BLaER1 treated with 17β-estradiol and CSF1 and Interleukin-3, amounts not matched to agents 10 nM and 100 nM (cell line): ENCODE measurements around the gene CNN3.

Experiments
- H3K27ac ChIP-seq, 11 experiments: shearing (Covaris generic); formaldehyde crosslinking; 2 replicates each; pipeline ENCODE4 v1.8.1; 2022
- H3K27me3 ChIP-seq, 11 experiments: shearing (Covaris generic); formaldehyde crosslinking; 2 replicates each; pipeline ENCODE4 v1.8.1; 2022
- H3K36me3 ChIP-seq, 11 experiments: shearing (Covaris generic); formaldehyde crosslinking; 2 replicates each; pipeline ENCODE4 v1.8.1; 2022
- H3K4me1 ChIP-seq, 10 experiments: shearing (Covaris generic); formaldehyde crosslinking; 2 replicates each; pipeline ENCODE4 v1.8.1; 2022
- H3K4me2 ChIP-seq, 11 experiments: shearing (Covaris generic); formaldehyde crosslinking; 2 replicates each; pipeline ENCODE4 v1.8.1; 2022
- H3K4me3 ChIP-seq, 10 experiments: shearing (Covaris generic); formaldehyde crosslinking; 2 replicates each; pipeline ENCODE4 v1.8.1; 2022
- H3K9ac ChIP-seq, 11 experiments: shearing (Covaris generic); formaldehyde crosslinking; 2 replicates each; pipeline ENCODE4 v1.8.1; 2022
- H3K9me3 ChIP-seq, 11 experiments: shearing (Covaris generic); formaldehyde crosslinking; replicated peaks in 1 of 11; 2 replicates each; pipeline ENCODE4 v1.8.1; 2022
- H4K20me1 ChIP-seq, 11 experiments: shearing (Covaris generic); formaldehyde crosslinking; 2 replicates each; pipeline ENCODE4 v1.8.1; 2022
- Cebpa-rat ChIP-seq, 11 experiments: shearing (Covaris generic); IDR thresholded peaks; 2 replicates each; pipeline ENCODE4 v1.8.1; 2022

CNN3 gene

DNA sequence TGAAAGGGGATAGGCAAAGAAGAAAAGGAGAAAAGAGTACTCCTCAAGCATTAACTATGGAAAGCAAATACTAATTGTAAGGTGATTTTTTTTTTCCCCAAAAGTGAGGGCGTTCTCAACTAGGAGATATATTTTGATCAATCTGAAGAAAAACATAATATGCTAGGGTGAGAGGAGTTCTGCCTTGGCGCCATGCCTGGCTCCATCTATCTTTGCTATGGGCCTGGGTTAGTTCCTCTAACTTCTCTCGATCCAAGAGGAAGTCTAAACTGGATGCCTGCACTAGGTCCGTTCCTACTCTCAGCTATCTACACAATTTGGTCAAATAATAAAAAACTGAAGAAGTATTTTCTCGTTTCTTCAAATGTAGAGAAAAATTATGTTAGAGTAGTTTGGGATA is 20.5 kb downstream of the CNN3 start:
- Histone ChIP-seq H3K9me3 (peaks cover 0 to 10% (median 0%) of the 10 kb centered on the region in 11 experiments; a peak in 2 of 22 replicates), H3K27me3 (no peaks in the 10 kb centered on the region), H3K36me3 (peaks cover 0 to 26% (median 12%) of the 10 kb centered on the region in 11 experiments; a peak in 12 of 22 replicates), H4K20me1 (peaks cover 0 to 7% (median 0%) of the 10 kb centered on the region in 11 experiments; a peak in 1 of 22 replicates), H3K9ac (no peak overlapping the region), H3K4me3 (no peak overlapping the region), H3K27ac (no peak overlapping the region), H3K4me1 (no peaks in the 10 kb centered on the region), H3K4me2 (no peak overlapping the region)
- no peak for TF ChIP-seq Cebpa-rat (IDR thresholded peaks at IDR 0.05)

DNA sequence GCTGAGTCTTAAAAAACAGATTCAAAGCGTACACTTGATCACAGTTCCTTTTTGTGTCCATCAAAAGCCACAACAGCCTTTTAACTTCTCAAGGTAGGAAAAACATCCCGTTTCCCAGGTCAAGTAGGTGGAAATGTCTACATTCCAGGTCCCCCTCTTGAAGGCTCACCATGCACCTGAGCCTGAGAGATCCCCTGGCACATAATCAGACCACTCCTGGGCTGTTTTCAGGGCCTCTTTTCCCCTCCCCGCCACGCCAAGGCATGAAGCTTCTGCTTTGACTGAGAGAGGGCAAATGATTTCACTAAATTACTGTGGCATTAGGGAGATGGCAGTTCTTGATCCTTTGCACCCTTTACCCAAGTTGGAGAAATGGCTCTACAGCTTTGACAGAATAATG is 21.7 kb downstream of the CNN3 start:
- Histone ChIP-seq H3K9ac (no peak overlapping the region), H3K27me3 (no peaks in the 10 kb centered on the region), H3K4me1 (no peaks in the 10 kb centered on the region), H4K20me1 (peaks cover 0 to 7% (median 0%) of the 10 kb centered on the region in 11 experiments; a peak in 1 of 22 replicates), H3K4me3 (no peak overlapping the region), H3K9me3 (peaks cover 0 to 7% (median 0%) of the 10 kb centered on the region in 11 experiments; a peak in 1 of 22 replicates), H3K27ac (no peak overlapping the region), H3K4me2 (no peak overlapping the region), H3K36me3 (peaks cover 0 to 33% (median 14%) of the 10 kb centered on the region in 11 experiments; a peak in 13 of 22 replicates)
- TF ChIP-seq Cebpa-rat (IDR thresholded peaks at IDR 0.05), result no peak

DNA sequence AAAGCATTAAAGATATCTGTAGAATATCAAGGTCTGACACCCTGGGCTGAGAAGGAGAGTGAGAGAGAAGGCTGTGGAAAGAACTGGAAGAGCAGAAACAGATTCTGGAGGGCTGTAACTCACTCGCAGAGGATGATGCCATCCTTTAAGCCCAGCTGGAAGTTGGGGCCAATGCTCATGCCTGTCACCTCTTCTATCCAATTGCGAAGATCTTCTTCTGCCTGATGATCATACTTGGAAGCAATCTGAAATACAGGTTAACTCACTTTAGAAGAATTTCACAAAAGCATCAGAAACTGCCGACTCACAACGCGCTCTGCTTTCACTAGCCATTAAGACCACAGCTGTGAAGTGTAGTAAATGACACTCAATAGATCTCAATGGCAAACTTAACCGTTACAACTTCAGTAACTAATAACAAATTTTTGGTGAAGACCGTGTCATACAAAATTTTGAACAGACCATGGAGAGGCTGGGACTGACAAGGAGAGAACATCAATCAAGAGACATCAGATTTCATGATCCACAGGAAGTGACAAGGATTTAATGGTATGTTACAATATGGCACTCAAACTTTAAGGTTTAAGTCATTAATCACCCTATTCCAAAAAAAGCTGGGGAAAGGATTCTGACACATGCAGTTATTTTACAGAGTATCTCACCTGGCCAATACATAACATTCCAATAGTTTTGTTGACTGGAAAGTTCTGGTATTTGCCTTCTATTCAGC is 23.5 kb downstream of the CNN3 start:
- Histone ChIP-seq H3K9me3 (peaks cover 0 to 7% (median 0%) of the 10 kb centered on the region in 11 experiments; a peak in 1 of 22 replicates), H4K20me1 (peaks cover 0 to 7% (median 0%) of the 10 kb centered on the region in 11 experiments; a peak in 1 of 22 replicates), H3K27ac (no peak overlapping the region), H3K27me3 (no peaks in the 10 kb centered on the region), H3K4me2 (no peak overlapping the region), H3K4me3 (no peak overlapping the region), H3K4me1 (no peaks in the 10 kb centered on the region), H3K9ac (no peak overlapping the region), H3K36me3 (peaks cover 0 to 45% (median 18%) of the 10 kb centered on the region in 11 experiments; a peak in 14 of 22 replicates)
- TF ChIP-seq Cebpa-rat (IDR thresholded peaks at IDR 0.05), result no peak

DNA sequence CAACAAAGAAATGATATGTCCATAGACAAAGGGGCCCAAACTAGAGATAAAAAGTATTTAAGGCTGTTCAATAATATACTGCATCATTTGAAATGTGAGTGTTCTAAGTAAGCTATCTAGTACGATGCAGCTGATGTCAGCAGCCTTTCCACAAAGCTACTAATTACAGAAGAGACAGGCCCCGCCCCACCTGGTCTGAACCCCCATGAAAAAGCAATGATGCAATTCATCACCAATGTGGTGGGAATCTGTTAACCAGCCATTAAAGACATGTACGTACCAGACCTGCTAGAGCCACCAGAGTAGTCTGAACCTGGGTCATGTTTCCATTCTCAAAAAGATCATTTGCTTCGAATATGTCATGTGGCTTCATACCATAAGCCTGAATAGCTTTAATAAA is 25.1 kb downstream of the CNN3 start:
- no peaks in the 10 kb centered on the region for H3K27me3 ChIP-seq
- no peaks in the 10 kb centered on the region for H3K9me3 ChIP-seq
- H4K20me1 ChIP-seq, result peaks cover 0 to 7% (median 0%) of the 10 kb centered on the region in 11 experiments; a peak in 1 of 22 replicates
- H3K27ac ChIP-seq, result no peak overlapping the region
- H3K4me1 ChIP-seq, result no peaks in the 10 kb centered on the region
- no peak overlapping the region for H3K9ac ChIP-seq
- TF ChIP-seq Cebpa-rat (IDR thresholded peaks at IDR 0.05), result no peak
- no peak overlapping the region for H3K4me3 ChIP-seq
- H3K36me3 ChIP-seq, result peaks cover 3 to 61% (median 27%) of the 10 kb centered on the region in 11 experiments; a peak in 19 of 22 replicates
- H3K4me2 ChIP-seq, result no peak overlapping the region

DNA sequence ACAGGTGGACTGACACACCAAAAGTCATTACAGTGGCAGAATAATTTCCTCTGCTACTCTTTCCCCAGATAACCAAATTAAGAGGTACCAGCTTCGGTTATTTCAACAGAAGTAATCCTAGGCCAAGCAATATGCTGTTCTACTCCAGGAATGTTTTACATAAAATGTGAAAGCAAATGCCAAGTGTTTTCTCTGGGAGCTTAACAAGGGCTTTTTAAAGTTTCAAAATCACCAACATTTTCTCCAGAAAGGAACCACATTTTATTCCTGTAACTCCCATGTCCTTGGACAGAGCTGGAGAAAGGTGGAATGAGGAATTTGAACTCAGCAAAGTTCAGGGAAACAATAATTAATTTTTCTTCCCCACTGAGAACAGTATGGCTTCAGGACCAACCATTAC is 27.2 kb downstream of the CNN3 start:
- Histone ChIP-seq H3K4me1 (no peaks in the 10 kb centered on the region), H3K27me3 (no peaks in the 10 kb centered on the region), H3K9me3 (no peaks in the 10 kb centered on the region), H3K36me3 (peaks cover 3 to 80% (median 39%) of the 10 kb centered on the region in 11 experiments; a peak in 19 of 22 replicates), H3K27ac (no peak overlapping the region), H3K4me2 (no peak overlapping the region), H3K9ac (no peak overlapping the region), H4K20me1 (peaks cover 0 to 1% (median 0%) of the 10 kb centered on the region in 11 experiments; a peak in 1 of 22 replicates), H3K4me3 (no peak overlapping the region)
- no peak for TF ChIP-seq Cebpa-rat (IDR thresholded peaks at IDR 0.05)

DNA sequence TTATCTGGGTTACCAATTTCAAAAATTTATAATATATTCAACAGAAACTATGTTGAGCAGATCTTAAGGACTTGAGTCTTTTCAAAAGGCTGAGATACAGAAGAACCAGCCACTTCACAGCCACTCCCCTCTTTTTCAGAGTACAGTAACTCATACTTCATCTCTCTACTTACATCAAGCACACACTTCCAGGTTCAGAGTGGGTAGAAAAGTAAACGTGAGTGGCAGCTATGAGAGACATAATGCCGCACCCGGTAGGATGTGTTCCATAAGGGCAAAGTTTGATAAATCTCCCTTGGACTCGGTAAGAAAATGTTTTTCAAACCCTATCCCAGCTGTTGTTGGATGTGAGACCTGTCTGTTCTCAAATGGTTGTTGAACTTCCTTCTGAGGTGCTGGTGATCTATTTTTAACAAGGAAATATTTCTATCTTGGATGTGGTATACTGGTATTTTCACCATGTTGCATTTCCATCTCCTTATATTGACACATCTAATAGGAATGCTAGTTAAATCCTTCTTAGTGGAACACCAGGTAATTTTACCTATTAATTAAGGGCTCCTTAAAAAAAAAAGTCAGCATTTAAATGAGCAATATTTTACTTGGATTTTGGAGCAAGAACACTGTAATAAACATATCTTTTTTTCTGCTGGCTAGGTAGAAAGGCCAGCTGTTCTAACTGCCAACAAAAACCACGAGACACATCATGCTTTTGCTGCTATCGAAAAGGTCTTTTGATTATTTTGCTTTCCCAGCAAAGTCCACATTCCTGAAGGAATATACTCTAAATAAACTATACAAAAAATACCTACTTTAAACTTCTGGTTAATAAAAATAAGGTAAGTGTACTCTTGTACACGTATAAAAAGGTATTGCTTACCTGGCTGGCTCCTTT is 28.2 kb downstream of the CNN3 start:
- Histone ChIP-seq H3K4me2 (no peak overlapping the region), H3K9ac (no peak overlapping the region), H3K4me3 (no peak overlapping the region), H3K9me3 (no peaks in the 10 kb centered on the region), H3K27me3 (no peaks in the 10 kb centered on the region), H3K36me3 (peaks cover 3 to 81% (median 46%) of the 10 kb centered on the region in 11 experiments; a peak in 19 of 22 replicates), H4K20me1 (no peaks in the 10 kb centered on the region; a peak in 1 of 22 replicates), H3K4me1 (no peaks in the 10 kb centered on the region), H3K27ac (no peak overlapping the region)
- no peak for TF ChIP-seq Cebpa-rat (IDR thresholded peaks at IDR 0.05)

DNA sequence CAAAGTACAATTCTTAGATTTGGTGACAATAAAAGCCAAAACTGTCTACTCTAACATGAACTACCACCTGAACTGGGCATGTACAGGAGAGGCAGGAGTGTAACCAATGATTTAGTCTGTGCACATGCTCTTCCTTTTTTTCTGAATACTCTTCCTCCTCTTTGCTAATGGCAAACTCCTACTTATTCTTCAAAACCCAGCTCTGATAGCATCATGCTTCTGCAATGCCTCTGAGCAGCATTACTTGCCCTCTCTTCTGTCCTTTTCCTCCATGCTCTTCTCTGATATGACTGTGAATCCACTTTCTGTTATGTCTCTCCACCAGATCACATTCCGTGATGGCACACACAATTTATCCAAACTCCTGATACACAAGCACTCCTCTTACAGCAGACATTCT is 31.4 kb downstream of the CNN3 start:
- no peaks in the 10 kb centered on the region for H3K9me3 ChIP-seq

DNA sequence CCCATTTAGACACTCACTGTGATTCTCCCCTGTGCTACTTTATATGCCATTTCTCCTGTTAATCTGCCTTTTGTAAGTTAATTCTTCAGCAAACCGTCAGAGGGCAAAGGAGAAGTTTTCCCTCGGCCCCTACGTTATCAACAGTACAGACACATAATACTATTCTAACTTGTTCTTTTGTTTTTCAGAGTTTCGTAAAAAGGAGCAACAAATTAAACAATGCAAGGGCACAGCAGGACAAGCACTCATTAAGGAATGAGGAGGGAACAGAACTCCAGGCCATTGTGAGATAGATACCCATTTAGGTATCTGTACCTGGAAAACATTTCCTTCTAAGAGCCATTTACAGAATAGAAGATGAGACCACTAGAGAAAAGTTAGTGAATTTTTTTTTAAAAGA is 32.3 kb downstream of the CNN3 start:
- Histone ChIP-seq H3K27ac (no peak overlapping the region), H3K4me3 (no peak overlapping the region), H4K20me1 (no peaks in the 10 kb centered on the region), H3K4me2 (no peak overlapping the region), H3K4me1 (no peaks in the 10 kb centered on the region), H3K36me3 (peaks cover 3 to 59% (median 38%) of the 10 kb centered on the region in 11 experiments; a peak in 17 of 22 replicates), H3K9me3 (no peaks in the 10 kb centered on the region), H3K27me3 (no peaks in the 10 kb centered on the region), H3K9ac (no peak overlapping the region)
- TF ChIP-seq Cebpa-rat (IDR thresholded peaks at IDR 0.05), result no peak

More for the DNA sequence above, 31.4 kb downstream of the CNN3 start:
- no peaks in the 10 kb centered on the region for H3K4me1 ChIP-seq
- no peak overlapping the region for H3K4me2 ChIP-seq
- no peak overlapping the region for H3K4me3 ChIP-seq
- H4K20me1 ChIP-seq, result no peaks in the 10 kb centered on the region
- no peak for TF ChIP-seq Cebpa-rat (IDR thresholded peaks at IDR 0.05)
- no peak overlapping the region for H3K9ac ChIP-seq
- H3K36me3 ChIP-seq, result peaks cover 3 to 58% (median 40%) of the 10 kb centered on the region in 11 experiments; a peak in 17 of 22 replicates
- no peaks in the 10 kb centered on the region for H3K27me3 ChIP-seq
- H3K27ac ChIP-seq, result no peak overlapping the region
